Eye (tissue), 1 donor: Measurements from ENCODE around the gene NR6A1.

Source experiments
- DNase-seq: peaks from one replicate; pipeline ENCODE4 v3.0.0-alpha.2; 2015

Gene NR6A1

GRCh38 chr9:124479947-124480620, 291.0 kb downstream of the NR6A1 start:
- no peak for DNase-seq

- DNase-seq: no peak
Observed at GRCh38 chr9:124479371-124479770, 291.7 kb downstream of the NR6A1 start.

- DNase-seq: peak; percentile 58
Observed at GRCh38 chr9:124478354-124478753, 292.8 kb downstream of the NR6A1 start.

GRCh38 chr9:124477648-124478285, 293.3 kb downstream of the NR6A1 start:
- DNase-seq: peak; percentile 65

GRCh38 chr9:124477211-124477647, 293.9 kb downstream of the NR6A1 start:
- DNase-seq: peak; percentile 57

GRCh38 chr9:124475868-124476690, 295.0 kb downstream of the NR6A1 start:
- no peak for DNase-seq

GRCh38 chr9:124475158-124475867, 295.8 kb downstream of the NR6A1 start:
- no peak for DNase-seq

GRCh38 chr9:124474151-124474550, 297.0 kb downstream of the NR6A1 start:
- no peak for DNase-seq

- no peak for DNase-seq
Observed at GRCh38 chr9:124473310-124473709, 297.8 kb downstream of the NR6A1 start.

- DNase-seq: no peak
Observed at GRCh38 chr9:124472770-124473169, 298.3 kb downstream of the NR6A1 start.

GRCh38 chr9:124471761-124472160, 299.4 kb downstream of the NR6A1 start:
- no peak for DNase-seq

GRCh38 chr9:124470726-124471125, 300.4 kb downstream of the NR6A1 start:
- no peak for DNase-seq

GRCh38 chr9:124470306-124470705, 300.8 kb downstream of the NR6A1 start:
- DNase-seq: no peak

GRCh38 chr9:124469011-124469832, 301.9 kb downstream of the NR6A1 start:
- no peak for DNase-seq

- DNase-seq: no peak
Observed at GRCh38 chr9:124468061-124468740, 302.9 kb downstream of the NR6A1 start.

GRCh38 chr9:124467410-124468060, 303.6 kb downstream of the NR6A1 start:
- no peak for DNase-seq
